SK-N-SH (cell line): ENCODE data around the gene LRRN4.

Experiments
- ELF1 ChIP-seq: IDR thresholded peaks from 2 replicates; pipeline ENCODE4 v1.4.0; 2012
- EP300 ChIP-seq, 2 experiments: IDR thresholded peaks; 2 replicates each; pipeline versions ENCODE4 v1.4.0 to v1.6.1; 2012; ENCODE audit warnings: borderline replicate concordance in 1 of 2, low read depth in 1 of 2, low read length in 1 of 2
- EZH2phosphoT487 ChIP-seq: fragments of 200-600 bp; sonication (generic); IDR thresholded peaks from 2 replicates; pipeline ENCODE4 v1.6.1; 2017; ENCODE audit warnings: low read depth, mixed run types, mild to moderate bottlenecking, antibody characterized with exemption, moderate library complexity, borderline replicate concordance
- MXI1 ChIP-seq: IDR thresholded peaks from 2 replicates; pipeline ENCODE4 v1.6.1; 2012; ENCODE audit warnings: mild to moderate bottlenecking, low read depth, low read length, improper control_type of control experiment
- NFIC ChIP-seq: IDR thresholded peaks from 2 replicates; pipeline ENCODE4 v1.4.0; 2012; ENCODE audit warnings: borderline replicate concordance
- POLR2AphosphoS5 ChIP-seq: IDR thresholded peaks from 2 replicates; pipeline ENCODE4 v1.6.1; 2012; ENCODE audit warnings: low read depth, low read length
- RAD21 ChIP-seq: IDR thresholded peaks from 2 replicates; pipeline ENCODE4 v1.6.1; 2012; ENCODE audit warnings: mild to moderate bottlenecking, low read length
- RCOR1 ChIP-seq: fragments of 150-350 bp; IDR thresholded peaks from 2 replicates; pipeline ENCODE4 v1.6.1; 2017; ENCODE audit warnings: antibody characterized with exemption, low read length
- TF ChIP-seq, protein P1 (sequence below): fragments of 200-600 bp; sonication (generic); IDR thresholded peaks from 2 replicates; pipeline ENCODE4 v1.6.1; 2017; ENCODE audit warnings: antibody characterized with exemption, mild to moderate bottlenecking, moderate library complexity
- TF ChIP-seq, protein P2 (sequence below): IDR thresholded peaks from 2 replicates; pipeline ENCODE4 v1.6.1; 2012; ENCODE audit warnings: mild to moderate bottlenecking, low read depth, low read length, moderate library complexity

GRCh38 chr20:6091661-6092060 lies 37.8 kb upstream of the LRRN4 start:
- TF ChIP-seq, protein P1, sequence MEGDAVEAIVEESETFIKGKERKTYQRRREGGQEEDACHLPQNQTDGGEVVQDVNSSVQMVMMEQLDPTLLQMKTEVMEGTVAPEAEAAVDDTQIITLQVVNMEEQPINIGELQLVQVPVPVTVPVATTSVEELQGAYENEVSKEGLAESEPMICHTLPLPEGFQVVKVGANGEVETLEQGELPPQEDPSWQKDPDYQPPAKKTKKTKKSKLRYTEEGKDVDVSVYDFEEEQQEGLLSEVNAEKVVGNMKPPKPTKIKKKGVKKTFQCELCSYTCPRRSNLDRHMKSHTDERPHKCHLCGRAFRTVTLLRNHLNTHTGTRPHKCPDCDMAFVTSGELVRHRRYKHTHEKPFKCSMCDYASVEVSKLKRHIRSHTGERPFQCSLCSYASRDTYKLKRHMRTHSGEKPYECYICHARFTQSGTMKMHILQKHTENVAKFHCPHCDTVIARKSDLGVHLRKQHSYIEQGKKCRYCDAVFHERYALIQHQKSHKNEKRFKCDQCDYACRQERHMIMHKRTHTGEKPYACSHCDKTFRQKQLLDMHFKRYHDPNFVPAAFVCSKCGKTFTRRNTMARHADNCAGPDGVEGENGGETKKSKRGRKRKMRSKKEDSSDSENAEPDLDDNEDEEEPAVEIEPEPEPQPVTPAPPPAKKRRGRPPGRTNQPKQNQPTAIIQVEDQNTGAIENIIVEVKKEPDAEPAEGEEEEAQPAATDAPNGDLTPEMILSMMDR, result no peak
- no peak for TF ChIP-seq MXI1
- no peak for TF ChIP-seq POLR2AphosphoS5
- no peak for TF ChIP-seq NFIC
- TF ChIP-seq, protein P2, sequence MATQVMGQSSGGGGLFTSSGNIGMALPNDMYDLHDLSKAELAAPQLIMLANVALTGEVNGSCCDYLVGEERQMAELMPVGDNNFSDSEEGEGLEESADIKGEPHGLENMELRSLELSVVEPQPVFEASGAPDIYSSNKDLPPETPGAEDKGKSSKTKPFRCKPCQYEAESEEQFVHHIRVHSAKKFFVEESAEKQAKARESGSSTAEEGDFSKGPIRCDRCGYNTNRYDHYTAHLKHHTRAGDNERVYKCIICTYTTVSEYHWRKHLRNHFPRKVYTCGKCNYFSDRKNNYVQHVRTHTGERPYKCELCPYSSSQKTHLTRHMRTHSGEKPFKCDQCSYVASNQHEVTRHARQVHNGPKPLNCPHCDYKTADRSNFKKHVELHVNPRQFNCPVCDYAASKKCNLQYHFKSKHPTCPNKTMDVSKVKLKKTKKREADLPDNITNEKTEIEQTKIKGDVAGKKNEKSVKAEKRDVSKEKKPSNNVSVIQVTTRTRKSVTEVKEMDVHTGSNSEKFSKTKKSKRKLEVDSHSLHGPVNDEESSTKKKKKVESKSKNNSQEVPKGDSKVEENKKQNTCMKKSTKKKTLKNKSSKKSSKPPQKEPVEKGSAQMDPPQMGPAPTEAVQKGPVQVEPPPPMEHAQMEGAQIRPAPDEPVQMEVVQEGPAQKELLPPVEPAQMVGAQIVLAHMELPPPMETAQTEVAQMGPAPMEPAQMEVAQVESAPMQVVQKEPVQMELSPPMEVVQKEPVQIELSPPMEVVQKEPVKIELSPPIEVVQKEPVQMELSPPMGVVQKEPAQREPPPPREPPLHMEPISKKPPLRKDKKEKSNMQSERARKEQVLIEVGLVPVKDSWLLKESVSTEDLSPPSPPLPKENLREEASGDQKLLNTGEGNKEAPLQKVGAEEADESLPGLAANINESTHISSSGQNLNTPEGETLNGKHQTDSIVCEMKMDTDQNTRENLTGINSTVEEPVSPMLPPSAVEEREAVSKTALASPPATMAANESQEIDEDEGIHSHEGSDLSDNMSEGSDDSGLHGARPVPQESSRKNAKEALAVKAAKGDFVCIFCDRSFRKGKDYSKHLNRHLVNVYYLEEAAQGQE, result no peak
- TF ChIP-seq EZH2phosphoT487, result no peak
- no peak for TF ChIP-seq EP300 (IDR thresholded peaks at IDR 0.05; ENCODE audit: borderline replicate concordance in 1 of 2, low read depth in 1 of 2, low read length in 1 of 2)
- no peak for TF ChIP-seq RCOR1
- no peak for TF ChIP-seq RAD21
- no peak for TF ChIP-seq ELF1
